NB4 (cell line): ENCODE results near the gene KIF5C.
"Not testable (repeated sequence)": the region's sequence is repeated elsewhere in the genome, so short reads cannot be mapped to it uniquely, and the experiment has no call there.

Experiments
- DNase-seq: peaks from one replicate; pipeline ENCODE4 v3.0.0; 2010; ENCODE audit warnings: low read depth
- H3K4me3 ChIP-seq: one replicate; pipeline ENCODE4 v1.5.1; 2011; ENCODE audit warnings: mild to moderate bottlenecking, low read depth, low read length, moderate library complexity
- MYC ChIP-seq: IDR thresholded peaks from 2 replicates; pipeline ENCODE4 v1.6.1; 2011; ENCODE audit warnings: low read depth, low read length
- POLR2A ChIP-seq: IDR thresholded peaks from 2 replicates; pipeline ENCODE4 v1.6.1; 2011; ENCODE audit warnings: mild to moderate bottlenecking; ENCODE audit not compliant: insufficient read length; ENCODE audit errors: extremely low read depth
- TF ChIP-seq, protein P1 (sequence below): IDR thresholded peaks from 2 replicates; pipeline ENCODE4 v1.6.1; 2011; ENCODE audit warnings: low read depth, low read length
- TF ChIP-seq, protein P2 (sequence below): IDR thresholded peaks from one replicate; pipeline ENCODE4 v1.5.1; 2012; ENCODE audit warnings: low read depth, low read length

Gene KIF5C

DNA sequence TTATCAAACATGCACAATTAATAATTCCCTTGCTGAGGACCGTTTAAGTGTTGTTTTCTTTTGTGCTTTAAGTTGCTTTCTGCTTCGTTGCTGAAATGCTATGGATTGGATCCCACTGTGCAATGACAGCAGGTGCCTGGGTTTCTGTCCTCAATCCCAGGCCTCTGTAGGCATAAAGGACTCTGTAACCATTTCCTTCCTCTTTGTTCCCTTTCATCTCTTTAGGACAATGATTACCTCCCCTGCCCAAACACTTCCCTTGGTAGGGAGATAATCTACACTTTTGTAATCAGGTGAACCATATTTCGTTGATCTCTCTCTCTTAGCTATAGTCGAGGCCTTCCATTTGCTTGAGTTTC is 104.9 kb downstream of the KIF5C start:
- TF ChIP-seq MYC, result no peak
- no peak for TF ChIP-seq POLR2A
- TF ChIP-seq, protein P1, sequence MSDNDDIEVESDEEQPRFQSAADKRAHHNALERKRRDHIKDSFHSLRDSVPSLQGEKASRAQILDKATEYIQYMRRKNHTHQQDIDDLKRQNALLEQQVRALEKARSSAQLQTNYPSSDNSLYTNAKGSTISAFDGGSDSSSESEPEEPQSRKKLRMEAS, result no peak
- TF ChIP-seq, protein P2, sequence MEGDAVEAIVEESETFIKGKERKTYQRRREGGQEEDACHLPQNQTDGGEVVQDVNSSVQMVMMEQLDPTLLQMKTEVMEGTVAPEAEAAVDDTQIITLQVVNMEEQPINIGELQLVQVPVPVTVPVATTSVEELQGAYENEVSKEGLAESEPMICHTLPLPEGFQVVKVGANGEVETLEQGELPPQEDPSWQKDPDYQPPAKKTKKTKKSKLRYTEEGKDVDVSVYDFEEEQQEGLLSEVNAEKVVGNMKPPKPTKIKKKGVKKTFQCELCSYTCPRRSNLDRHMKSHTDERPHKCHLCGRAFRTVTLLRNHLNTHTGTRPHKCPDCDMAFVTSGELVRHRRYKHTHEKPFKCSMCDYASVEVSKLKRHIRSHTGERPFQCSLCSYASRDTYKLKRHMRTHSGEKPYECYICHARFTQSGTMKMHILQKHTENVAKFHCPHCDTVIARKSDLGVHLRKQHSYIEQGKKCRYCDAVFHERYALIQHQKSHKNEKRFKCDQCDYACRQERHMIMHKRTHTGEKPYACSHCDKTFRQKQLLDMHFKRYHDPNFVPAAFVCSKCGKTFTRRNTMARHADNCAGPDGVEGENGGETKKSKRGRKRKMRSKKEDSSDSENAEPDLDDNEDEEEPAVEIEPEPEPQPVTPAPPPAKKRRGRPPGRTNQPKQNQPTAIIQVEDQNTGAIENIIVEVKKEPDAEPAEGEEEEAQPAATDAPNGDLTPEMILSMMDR, result no peak
- no peak overlapping the region for H3K4me3 ChIP-seq
- no peak for DNase-seq

DNA sequence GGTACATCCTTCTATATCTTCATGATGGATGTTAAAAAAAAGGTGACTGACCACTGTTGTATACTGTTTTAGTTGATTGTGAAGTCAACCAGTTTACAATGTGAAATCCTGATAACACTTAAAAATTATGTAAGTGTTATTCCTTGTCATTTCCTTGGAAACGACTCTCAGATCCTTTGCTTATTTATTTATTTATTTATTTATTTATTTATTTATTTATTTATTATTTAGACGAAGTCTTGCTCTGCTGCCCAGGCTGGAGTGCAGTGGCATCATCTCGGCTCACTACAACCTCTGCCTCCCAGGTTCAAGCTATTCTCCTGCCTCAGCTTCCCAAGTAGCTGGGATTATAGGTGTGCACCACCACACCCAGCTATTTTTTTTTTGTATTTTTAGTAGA is 105.5 kb downstream of the KIF5C start:
- DNase-seq, result not testable (repeated sequence)

DNA sequence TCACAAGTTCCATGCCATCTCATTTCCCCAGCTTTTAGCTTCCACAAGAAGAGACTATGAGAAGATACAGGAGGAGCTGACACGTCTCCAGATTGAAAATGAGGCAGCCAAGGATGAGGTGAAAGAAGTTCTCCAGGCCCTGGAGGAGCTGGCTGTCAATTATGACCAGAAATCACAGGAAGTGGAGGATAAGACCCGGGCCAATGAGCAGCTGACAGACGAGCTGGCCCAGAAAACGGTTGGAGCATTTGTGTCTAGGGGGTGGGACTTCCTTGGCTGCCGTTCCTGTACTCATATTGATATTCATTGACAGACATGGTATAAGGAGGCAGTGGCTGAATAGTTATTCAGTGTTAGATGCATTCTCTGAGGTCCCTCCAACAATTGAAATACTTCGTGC is 106.3 kb downstream of the KIF5C start:
- TF ChIP-seq POLR2A (no peak), MYC (no peak)
- TF ChIP-seq, protein P2, result no peak
- TF ChIP-seq, protein P1, result no peak
- H3K4me3 ChIP-seq, result no peak overlapping the region
- DNase-seq, result peak; percentile 15

More for the DNA sequence above, 105.5 kb downstream of the KIF5C start:
- H3K4me3 ChIP-seq, result not testable (repeated sequence)

DNA sequence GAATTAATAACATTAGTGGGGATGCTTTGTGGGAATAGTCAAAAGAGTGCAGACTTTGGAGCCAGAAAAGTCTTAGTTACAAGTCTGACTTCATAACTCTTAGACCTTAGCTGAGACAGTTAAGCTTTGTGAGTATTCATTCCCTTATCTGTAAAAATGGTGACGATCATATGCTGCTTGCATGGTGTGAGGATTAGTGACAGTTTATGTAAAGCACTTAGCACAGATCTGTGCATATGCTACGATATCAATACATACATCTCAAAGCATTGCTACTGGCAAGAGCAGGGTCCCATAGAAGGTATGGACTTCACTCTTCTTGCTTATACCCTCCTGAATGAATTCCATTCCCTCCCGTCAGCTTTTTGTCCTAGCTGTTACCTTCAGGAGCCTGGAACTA is 106.8 kb downstream of the KIF5C start:
- TF ChIP-seq, protein P2, result no peak
- TF ChIP-seq, protein P1, result no peak
- no peak for TF ChIP-seq MYC
- TF ChIP-seq POLR2A, result no peak
- H3K4me3 ChIP-seq, result no peak overlapping the region
- no peak for DNase-seq

DNA sequence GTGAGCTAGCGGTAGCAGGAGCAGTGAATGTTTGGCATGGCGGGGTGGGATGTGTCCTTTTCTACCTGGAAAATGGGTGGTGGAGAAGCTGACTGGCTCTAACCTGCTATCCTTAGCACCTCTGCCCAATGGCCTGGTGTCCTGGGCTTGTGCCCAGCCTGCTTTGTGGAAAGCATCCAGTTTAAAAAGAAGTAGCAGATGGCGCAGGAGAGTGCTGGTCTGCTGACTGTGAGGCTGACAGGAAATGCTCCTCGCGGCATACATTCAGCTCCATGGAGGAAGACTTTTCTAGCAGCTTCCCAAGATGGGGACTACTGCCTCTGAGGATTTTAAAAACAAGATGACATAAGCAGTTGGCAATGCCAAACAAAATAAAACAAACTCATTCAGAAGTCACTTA is 107.3 kb downstream of the KIF5C start:
- no peak overlapping the region for H3K4me3 ChIP-seq
- DNase-seq, result no peak
- TF ChIP-seq, protein P1, result no peak
- TF ChIP-seq, protein P2, result no peak
- TF ChIP-seq POLR2A (no peak), MYC (no peak)

DNA sequence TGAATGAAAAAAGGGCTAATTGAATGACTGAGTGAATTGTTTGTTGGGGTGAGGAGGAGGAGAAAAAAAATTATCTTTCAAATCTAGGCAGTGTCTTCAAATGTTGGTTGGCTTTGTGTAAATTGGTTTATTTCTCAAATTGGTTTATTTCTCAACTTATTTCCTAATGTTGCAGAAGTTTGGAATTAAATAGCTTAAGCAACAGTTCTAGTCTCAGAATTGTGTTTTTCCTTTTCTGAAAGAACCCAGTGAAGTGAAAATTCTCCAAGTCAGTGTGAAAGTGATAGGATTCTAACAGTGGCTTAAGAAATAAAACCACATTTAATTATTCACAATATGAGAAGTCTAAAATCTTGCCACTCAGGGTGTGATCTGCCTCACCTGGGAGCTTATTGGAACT is 108.9 kb downstream of the KIF5C start:
- DNase-seq, result no peak
- H3K4me3 ChIP-seq, result no peak overlapping the region
- TF ChIP-seq, protein P2, result no peak
- TF ChIP-seq POLR2A (no peak), MYC (no peak)
- TF ChIP-seq, protein P1, result no peak
